Measurements from ENCODE around the gene NKX2-8.

Gene NKX2-8

DNA sequence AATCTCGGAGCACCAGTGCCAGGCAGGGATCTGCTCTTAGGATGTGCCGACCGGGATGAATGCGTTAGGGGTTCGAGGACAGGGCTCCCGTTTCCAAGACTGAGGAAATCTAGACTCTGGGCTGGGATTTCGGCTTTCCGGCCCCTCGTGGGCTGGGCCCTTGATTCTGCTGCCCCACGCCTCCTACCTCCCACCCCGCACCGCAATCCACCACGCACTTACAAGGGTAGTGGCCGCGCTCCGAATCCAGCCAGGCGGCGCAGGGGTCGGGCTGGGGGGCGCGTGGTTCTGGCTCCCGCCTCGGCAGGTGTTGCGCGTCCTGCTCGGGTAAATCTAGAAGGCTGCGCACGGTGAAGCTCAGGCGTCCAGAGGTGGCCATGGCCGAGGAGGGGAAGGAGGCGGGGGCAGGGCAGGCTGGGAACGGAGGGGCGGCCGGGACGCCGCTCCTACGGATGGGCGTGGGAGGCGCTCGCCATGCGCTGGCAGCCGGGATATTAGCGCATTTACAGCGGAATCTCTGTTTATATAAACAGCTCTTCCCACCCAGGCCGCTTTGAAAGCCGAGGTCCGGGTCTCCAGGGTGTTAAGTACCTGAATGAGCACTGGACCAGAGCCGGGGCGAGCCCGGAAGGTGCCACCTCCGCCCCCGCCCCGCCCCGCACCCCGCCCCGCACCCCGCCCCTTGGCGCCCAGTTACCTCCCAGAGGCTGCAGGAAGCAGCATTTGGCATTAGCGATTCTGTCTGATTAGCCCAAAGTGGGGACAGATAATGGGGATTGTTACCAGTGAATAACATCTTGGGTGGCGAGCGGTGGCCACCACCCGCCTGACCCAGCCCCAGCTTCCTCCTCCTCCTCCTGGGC lies at the start of gene NKX2-8:
TSS of gene NKX2-8 (minus strand) at position 604 of the 863 bp plus-strand sequence. CDS start at position 379, 225 bp downstream.
- no peak for DNase-seq

DNA sequence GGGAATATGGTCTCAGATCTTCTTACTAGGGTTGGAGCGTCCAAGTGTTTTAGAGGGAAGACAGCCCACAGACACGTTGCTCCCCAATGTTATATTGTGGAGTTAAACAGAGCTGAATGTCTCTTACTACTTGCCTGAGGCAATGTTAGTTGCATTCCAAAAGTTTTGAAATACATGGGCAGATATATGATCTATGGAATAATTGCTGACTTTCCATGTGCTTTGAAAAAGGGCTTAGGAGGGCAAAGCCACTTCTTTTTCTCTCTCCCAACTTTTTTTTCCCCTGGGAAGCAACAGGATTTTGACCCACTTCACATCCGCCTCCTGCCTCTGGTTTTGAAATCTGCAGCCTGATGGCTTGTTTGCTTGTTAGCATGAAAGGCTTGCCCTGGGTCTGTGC lies 45.6 kb upstream of the NKX2-8 start:
- no peak for DNase-seq

DNA sequence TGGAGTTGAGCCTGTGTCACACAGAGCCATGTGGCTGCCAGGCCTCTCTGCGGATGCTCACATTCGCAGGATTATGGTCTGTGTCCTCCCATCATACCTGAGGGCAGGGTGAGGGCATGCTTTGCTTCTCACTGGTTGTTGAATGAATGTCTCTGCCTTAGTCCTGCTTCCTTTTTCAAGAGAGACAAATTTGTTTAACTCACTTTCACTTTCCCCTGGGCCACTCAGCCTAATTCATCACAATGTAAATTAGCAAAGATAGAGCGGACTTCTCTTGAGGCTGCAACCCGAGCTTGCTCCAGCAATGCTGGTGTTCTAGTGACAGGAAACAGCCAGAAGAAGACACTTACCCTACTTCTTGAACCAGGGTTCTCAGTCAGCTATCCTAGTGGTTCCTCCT lies 43.7 kb upstream of the NKX2-8 start:
- no peak for DNase-seq

DNA sequence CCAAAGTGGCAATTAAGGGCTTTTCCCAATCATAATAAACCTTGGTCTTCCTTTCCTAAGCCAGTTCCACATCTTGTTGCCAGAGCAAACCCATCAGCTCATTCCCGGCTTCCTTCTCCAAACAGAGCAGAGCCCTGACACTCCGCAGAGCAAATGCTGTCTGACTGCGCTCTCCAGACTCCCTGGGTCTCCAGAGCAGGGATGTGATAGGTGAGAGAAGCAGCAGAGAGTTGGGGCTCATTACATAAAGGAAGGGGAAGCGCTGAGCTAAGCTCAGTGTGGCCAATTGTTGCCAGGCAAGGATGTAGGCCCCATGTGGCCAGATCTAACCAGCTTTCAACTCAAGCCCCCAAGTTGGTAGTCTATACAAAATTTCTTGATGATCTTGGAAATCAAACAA lies 43.0 kb upstream of the NKX2-8 start:
- no peak for DNase-seq

DNA sequence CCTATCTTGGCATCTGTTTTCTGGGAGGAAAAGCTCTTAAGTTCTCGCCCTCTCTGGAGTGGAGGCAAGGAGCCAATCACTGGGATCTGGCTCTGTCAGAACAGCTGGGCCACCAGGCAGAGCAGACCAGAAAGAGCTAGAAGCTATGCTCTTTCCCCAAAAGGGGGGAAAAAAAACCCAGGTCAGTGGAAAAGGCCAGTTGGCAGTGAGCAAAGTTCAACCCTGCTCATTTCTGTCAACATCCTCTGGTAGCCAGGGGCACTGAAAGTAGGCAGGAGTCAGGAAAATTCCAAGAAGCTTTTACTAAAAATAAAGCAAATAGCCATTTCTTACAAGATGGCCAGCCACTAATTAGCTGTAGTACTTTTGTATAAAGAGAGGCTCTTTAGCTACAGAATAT lies 42.6 kb upstream of the NKX2-8 start:
- DNase-seq, result no peak

GRCh38 chr14:36619853-36620252 lies 37.4 kb upstream of the NKX2-8 start:
- no peak for DNase-seq

GRCh38 chr14:36619131-36619530 lies 36.7 kb upstream of the NKX2-8 start:
- no peak for DNase-seq

DNA sequence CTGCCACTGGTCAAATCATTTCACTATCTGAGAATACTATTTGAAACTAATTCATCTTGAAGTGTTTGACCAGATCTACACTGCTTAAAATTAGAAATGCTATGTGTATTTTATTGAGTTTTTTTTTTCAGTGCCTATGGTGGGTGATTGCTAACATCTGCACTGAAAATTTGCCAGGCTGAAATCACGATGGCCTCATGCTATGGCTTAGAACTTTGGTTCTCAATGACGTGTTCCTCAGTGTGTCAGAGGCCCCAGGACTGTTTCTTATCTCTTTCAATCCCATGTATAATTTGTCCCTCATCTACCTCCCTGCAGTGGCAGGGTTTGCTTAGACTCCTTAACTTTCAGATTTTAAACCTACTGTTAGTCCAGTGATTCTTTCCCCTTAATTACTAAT lies 36.2 kb upstream of the NKX2-8 start:
- no peak for DNase-seq

DNA sequence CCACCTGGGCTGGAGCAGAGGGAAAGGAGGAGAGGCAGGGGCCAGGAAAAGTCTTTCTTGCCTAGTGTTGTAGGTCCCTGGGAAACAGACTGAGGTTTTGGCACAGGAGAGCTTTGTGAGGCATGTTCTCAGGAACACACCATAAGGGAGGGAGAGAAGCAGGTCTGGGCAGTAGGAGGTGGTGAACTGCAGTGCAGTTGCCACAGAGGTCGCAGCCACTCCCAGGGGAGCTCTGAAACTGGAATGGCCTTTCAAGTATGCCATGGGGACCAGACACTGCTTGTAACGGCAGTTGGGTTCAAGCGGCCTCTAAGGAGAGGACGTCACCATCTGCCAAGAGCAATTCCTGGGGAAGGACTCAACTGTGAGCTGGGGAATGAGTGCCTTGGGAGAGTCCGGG lies 35.4 kb upstream of the NKX2-8 start:
- DNase-seq, result no peak

DNA sequence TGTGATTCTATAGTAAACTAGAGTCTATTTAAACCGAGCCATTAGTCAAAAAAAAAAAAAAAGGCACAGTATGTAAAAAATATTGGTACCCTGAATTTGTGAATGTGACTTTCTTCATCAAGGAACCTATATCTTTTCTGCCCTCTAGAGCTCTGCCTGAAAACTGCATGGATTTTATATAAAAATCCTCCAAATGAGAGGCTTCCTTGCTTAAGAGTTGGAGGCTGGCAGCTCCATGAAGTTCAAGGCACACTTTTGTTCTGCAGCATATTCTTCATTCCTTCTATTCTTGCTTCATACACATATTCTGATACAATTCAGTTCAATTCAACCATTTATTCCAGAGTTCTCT lies 23.1 kb upstream of the NKX2-8 start:
- peak; percentile 14 for DNase-seq

GRCh38 chr14:36604757-36605505 lies 22.5 kb upstream of the NKX2-8 start:
- DNase-seq, result peak; percentile 61

- no peak for DNase-seq
These were observed 18.0 kb upstream of the NKX2-8 start for GRCh38 chr14:36600431-36600830.

GRCh38 chr14:36591482-36591881 lies 9.1 kb upstream of the NKX2-8 start:
- DNase-seq, result no peak

DNA sequence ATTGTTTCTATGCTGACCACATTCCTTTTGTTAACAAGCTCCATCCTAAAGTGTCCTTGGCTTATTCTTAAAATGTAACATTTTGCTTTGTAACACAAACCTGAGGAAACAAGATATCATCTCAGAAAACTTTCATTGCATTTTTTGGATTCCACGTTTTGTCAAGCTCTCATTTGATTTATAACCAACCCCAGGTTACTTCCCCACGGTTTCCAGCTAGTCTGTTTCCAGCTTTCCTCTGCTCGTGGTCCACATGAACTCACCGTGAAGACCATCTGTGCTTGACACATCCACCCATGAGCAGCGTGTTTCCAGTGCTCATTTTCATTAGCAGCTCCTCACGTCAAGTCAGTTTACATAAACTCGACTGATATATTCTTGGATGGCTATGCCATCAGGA lies 6.4 kb upstream of the NKX2-8 start:
- no peak for DNase-seq

DNA sequence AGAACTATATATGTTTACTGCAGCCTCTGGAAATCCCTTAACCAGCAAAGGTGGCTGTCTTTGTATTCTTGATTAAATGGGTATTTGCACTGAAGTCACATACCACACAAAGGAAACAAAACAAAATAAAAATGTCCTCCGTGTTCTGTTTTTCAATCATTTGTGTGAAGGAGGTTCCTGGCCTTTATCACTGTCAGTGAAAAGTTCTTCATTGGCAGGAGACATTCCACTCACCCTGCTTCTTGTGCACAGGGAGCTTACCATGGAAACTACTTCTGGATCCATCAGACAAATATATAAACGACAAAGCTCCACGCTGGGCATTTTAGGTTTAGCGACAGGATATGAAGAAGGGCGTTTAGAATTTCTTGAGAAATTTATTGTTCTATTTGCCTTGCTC lies 5.7 kb upstream of the NKX2-8 start:
- DNase-seq, result no peak

GRCh38 chr14:36585100-36585499 lies 2.7 kb upstream of the NKX2-8 start:
- DNase-seq, result no peak

DNA sequence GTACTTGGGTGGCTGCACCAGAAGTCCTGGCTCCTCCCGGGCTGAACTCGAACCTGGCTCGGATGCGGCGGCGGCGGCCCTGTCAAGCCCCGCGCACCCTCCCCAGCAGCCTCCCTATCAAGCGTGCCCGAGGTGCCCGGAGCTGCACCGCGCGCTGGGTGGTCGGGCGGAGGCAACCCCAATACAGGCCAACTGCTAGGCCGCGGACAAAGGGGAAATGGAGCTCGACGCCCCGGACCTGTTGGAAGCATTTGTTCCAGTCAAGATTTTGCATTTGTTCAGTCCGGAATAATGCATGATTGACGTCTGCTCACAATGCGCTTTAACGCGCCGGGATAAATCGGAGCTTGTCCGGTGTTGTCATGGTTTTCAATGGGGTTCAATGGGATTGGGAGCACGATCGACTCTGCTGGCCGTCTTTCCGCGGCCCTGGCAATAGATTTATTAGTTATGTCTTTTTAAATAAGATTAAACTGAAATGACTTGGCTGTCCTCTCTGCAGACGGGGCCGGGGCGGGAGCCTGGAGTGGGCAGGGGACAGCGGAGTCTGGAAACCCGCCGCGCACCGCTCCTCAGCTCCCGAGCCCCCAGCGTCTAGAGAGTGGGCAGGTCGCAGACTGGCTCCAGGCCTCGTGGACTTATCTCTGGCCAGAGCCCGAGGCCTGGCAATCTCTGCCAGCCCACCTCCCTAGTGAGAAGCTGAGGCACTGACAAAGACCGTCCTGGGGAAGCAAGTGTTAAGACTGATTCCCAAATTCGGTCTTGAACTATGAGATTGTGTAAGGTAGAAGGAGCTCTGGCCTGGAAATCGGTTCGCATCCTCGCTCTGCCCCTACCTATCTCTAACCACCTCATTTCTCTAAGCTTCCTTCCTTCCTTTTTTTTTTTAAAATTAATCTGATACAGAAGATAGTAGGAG lies 1.7 kb upstream of the NKX2-8 start:
- no peak for DNase-seq

DNA sequence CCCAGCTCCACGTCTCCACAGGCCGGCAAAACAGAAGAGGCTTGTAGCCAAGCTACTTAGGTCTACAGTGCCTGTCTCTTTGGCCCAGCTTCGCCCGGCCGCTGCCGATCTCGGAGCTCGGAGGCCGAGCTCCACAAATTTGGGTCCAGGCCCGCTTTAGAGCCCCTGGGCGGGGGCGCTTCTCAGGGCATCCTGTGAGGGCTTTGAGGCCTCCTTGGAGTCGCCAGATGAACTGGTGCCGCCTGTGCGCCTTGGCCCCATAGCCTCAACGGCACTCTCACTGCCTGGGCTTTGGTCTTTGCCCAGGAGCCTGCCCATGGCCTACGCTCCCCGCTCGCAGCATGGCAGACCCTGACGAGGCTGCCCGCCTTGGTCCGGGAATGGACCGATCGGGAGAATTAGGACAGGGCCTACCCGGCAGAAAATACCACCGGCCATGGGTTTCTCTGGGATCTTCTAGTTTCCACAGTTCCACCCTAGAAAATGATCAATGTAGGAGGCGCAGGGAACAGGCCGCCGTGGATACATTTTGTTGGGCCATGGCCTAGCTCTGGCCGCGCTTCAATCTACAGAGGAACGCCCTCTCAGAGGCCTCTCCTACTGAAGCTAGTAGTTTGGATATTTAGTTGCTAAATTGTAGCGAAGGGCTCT lies 953 bp upstream of the NKX2-8 start:
- no peak for DNase-seq

DNA sequence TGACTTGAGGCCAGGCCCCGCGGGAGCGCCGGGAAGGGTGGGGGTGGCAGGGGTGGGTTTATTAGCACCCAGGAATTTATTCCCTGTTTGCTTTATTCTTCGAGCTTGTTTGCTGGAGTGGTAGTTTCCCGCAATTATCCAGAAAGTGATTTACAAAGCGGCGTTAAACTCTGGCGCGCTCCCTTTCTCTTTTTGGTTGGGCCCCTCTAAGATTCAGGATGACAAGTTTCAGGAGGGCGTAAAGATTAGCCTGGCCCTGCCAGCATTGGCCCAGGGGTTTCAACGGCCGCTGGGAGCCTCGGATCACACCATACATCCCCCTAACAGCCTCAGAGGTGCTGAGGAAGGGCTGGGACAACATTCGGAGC lies 444 bp upstream of the NKX2-8 start:
- DNase-seq, result no peak

DNA sequence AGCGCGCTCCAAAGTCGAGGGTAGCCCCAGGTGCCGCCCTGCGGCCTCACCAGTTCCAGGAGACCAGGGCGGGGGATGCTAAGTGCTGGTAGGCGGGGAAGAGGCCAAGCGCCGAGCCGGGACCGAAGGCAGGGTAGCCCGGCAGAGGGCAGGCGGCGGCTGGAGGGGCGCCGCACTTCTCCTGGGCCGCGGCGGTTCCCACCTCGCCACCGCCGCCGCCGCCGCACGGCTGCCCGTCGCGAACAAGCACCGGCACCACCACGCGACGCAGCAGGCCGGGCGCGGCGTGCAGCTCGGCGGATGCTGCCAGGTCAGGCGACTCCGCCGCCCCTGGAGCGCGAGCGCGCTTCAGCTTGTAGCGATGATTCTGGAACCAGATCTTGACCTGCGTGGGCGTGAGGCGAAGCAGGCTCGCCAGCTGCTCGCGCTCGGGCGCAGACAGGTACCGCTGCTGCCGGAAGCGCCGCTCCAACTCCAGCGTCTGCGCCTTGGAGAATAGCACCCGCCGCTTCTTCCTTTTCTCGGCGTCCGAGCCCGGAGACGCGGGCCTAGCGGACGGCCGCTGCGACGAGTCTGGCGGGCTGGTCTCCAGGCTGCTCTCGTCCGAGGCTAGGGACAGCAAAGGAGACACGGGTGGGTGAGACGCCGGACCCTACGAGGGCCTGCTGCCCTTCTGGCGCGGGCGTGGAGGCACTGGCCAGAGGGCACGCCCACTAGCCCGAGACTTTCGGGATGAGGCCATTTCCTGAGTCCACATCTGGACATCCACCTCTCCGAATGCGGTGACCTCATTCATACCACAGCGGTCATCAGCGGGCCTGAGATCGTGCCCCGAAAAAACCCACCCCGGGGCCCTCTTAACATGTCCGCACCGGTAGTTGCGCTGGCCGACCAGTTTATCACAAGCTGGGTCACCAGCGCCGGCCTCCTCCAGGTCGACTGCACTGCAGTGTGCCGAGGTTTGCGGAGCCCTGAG lies 1.3 kb downstream of the NKX2-8 start:
- DNase-seq, result peak; percentile 18

- no peak for DNase-seq
These were observed 2.1 kb downstream of the NKX2-8 start for GRCh38 chr14:36580141-36580855.

Data from NCI-H1694 treated with DMSO at 0.1 percent for 48 hours (cell line).